G401 (cell line): ENCODE measurements around the gene CYBC1. TPM values are rescaled to one million over a fixed set of nuclear protein-coding genes. Genes with fewer than 3 reads are reported as not detected.
A peak's percentile ranks its signal among the peaks of the same experiment; 100 is the strongest.

ENCODE experiments used
- DNase-seq: peaks from one replicate; pipeline ENCODE4 v3.0.0-alpha.2; 2015; ENCODE audit warnings: low spot score
- in situ Hi-C: cut with HindIII; loops from 2 replicates; pipeline ENCODE4 v1.10.0; 2016; ENCODE audit warnings: low sequenced_read_pairs, mixed read lengths
- total RNA-seq: library from RNA; depleted of rRNA; stranded (reverse); fragments of >200 nt; shearing (Covaris generic); gene quantifications from 2 replicates; pipeline ENCODE4 v1.2.3, GENCODE V29; 2014; rRNA removed

CYBC1 gene
- 48.7 and 64.5 TPM in 2 replicates for total RNA-seq

DNA sequence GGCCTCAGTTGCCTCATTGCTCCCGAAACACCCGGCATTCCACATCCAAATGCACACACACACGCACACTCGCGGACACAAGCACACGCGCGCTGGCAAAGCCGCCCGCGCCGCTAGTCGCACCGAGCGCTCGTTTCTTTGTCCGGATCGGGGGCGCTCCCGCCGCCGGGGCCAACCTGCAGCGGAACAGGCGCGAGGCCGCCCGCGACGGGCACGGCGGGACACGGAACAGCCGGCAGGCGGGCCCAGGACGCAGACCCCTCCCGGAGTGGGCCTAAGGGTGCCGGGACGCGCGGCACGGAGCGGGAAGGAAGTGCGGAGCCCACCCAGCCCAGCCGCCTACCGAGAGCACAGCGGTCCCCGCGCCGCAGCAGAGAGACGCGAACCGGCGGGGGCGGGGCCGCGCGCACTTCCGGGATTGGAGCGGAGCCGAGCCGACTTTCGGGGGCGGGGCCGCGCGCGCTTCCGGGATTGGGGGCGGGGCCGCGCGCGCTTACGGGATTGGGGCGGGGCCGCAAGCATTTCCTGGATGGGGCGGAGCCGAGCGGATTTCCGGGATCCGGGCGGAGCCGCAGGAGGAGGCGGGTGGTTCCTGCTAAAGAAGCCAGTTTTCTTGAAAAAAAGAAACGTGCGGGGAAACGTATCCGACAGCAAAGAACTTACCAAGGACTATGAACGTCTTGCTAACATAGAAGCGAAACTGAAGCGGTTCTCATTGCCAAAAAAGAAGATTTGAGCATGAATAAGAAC, at the start of gene CYBC1:
Gene CYBC1 (minus strand): TSS at position 396 of the 750 bp plus-strand sequence. CDS start 1,498 bp downstream, outside the sequence.
- DNase-seq = peak; percentile 90
- in situ Hi-C loops = no loop called here

DNA sequence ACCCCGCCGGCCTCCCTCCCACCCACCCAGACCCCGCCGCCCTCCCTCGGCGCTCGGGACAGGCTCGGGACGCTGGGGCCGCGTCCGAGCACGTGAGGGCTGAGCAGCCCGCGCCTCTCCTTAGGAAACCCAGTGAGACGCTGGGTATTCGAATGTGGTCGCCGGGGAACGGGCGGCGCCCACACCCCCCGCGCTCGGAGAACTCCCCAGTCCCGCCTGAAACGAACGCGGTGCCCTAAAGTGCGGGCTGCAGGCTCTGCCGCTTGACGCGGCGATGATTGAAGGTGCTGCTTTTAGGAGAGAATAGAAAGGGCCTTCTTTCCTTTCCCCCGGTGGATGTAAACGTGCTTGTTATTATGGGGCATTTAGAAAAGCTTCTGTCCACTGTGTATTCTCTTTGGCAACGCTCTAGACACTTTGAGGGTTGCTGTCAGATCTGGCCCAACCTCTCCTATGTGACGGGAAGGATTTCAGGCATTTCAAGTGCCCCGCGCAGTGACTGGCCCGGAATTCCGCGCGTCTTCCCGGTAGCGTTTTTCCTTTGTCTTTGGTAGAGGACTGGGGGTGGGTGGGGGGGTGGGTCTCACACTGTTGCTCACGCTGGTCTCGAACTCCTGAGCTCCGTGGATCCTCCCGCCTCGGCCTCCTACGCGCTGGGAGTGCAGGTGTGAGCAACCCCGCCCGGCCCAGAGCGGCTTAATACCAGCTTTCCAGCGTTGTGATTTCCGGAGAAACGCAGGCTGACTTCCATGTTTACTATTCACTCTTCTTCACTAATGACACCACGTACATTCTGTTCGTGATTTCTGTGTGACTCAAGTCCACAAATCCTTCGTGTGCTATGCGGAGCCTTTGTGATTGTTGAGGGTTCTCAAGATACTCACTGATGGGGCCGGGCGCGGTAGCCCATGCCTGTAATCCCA, 47.2 kb upstream of the CYBC1 start:
- DNase-seq = peak; percentile 55
- in situ Hi-C loops = no loop called here

DNA sequence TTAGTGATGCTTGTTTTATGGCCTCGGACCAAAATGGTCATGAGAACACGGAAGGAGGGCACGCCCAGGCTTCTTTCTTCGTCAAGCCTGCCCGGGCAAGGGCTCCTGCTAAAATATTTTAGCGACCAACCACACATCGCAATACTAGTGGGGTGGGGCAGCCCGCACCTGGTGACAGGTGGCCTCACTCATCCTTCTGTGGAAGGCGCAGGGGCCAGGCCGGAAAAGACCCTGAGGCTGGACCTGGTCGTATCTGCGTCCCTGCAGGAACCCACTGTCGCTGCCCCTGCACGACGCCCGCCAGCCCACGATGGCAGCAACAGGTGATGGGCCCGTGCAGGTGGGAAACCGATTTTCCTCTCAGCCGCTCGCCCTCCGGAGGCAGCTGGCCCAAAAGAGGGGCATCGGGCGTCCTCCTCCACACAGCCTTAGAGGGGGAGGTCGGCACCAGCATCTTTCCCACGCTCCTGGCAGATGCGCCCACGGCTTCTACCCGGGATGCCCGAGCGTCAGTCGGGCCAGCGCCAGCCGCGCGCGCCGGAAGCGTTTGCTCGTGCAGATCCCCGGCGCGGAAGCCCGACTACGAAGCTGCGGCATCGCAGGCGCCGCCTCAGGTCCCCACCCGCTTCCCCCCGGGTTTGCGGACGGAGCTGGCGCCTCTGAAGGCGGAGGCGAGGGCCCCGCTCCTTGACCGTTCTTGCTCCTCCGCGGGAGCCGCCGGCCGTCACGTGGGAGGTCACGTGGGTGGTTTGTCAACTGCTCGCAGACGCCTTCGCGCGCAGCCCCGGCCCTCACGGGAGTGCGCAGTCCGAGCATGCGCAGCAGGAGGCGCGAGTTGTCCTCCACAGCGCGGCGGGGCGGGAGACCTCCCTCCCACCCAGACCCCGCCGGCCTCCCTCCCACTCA, 46.2 kb upstream of the CYBC1 start:
- in situ Hi-C loops = no loop called here
- peak; percentile 93 for DNase-seq

DNA sequence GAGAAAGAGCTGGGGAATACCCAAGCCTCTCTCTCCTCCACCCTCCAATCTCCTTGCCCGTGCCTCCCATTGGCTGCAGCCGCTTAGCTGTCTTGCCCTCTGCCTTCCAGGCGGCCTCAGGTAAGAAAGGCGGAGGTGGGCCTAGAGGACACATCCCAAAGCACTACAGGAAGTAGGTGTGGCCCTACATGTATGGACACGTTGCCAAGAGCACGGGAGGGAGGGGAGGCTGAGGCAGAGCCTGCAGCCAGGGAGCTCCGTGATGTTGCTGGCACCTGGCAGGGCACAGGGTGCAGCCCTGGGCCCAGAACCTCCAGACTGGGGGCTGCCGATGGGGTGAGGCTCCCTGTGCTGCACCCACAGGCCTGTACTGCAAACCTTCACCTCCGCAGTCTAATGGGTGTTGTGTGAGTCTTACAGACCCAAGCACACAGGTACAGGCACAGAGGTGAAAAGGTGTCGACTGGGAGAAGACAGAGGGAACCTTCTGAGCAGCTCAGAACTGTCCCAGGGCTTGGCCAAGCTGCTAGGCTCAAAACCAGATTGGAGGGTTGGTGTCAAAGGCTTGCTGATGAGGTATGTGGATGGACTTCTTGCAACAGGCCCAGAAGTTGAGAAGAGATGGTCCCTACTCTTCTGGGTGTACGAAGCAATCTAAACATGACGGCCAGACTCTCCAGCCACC, 45.4 kb upstream of the CYBC1 start:
- in situ Hi-C loops = no loop called here
- no peak for DNase-seq

DNA sequence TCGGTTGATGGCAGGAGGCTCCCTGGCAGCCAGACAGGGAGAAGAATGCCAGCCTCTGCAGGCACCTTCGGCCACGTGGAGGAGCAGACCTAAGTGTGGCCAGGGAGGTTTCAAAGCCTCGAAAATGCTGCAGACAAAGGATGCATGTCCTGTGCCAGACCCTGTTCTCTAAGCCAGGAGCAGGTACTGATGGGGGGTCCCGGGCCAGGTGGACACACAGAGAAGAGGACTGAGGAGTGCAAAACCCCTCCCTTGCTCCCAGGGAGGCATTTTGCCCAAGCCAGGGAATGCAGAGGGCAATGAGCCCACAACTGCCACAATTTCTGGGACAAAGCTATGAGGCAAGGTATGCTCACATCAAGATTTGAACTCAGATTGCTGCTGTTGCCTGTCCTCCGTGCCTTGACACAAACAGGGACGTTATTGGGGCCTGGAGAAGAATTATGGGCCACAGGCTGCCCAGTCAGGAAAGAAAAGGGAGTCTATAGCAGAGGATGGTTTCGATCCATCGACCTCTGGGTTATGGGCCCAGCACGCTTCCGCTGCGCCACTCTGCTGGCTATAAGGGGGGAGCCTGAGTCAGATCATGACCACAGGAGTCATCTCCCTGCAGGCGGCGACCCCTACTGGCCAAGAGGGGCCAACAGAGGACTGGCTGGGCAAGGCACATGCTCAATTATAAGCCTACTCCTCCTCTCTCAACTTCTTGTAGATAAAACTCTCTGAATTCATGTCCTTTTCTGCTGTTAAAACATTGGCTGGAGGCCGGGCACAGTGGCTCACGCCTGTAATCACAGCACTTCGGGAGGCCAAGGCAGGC, 43.9 kb upstream of the CYBC1 start:
- peak; percentile 82 for DNase-seq
- in situ Hi-C loops = no loop called here

GRCh38 chr17:82493226-82493781, 42.8 kb upstream of the CYBC1 start:
- DNase-seq = peak; percentile 86
- in situ Hi-C loops = no loop called here

DNA sequence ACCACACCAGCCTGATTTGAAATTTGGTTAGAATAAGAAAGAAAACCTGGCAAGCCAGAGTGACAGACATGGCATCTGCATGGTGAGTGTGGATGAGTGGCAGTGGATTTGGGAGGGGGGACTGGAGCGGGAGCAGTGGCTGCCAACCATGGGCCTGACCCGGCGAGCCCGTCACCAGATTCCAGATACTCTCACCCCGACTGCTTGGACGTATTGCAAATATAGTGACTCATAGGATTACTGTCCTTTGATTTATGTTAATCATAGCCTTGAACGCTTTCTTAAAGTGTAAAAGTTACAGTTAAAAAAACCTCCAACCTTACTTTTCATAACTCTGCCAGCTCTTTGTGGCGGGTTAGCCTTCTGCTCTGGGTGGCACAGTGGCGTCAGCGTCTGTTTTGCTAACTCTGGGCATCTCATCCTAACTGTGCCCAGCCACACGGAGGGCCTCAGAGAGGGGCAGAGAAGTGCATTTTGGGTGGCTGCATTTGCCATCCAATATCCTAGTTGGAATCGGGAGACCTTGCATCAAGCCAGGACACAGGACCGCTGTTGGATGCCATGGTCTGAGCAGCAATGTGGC, 42.2 kb upstream of the CYBC1 start:
- in situ Hi-C loops = no loop called here
- no peak for DNase-seq

- in situ Hi-C loops = no loop called here
- DNase-seq = no peak
Measured at GRCh38 chr17:82491533-82491932, 41.0 kb upstream of the CYBC1 start.

DNA sequence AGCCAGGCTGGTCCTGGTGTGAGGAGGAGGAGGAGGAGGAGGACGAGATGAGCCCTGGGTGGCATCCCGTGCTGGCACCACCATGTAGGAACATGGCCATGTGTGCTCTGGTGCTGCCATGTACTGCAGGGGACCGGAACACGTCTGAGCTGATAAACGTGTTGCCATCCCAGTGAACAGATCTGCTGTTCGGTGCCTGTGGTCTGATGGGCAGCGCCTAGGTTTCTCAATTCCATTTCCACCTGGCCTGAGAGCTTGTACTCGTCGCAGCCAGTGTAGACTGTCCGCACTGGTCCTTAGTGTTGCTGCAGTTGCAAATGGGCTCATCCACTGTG, 40.6 kb upstream of the CYBC1 start:
- in situ Hi-C loops = no loop called here
- DNase-seq = peak; percentile 64

DNA sequence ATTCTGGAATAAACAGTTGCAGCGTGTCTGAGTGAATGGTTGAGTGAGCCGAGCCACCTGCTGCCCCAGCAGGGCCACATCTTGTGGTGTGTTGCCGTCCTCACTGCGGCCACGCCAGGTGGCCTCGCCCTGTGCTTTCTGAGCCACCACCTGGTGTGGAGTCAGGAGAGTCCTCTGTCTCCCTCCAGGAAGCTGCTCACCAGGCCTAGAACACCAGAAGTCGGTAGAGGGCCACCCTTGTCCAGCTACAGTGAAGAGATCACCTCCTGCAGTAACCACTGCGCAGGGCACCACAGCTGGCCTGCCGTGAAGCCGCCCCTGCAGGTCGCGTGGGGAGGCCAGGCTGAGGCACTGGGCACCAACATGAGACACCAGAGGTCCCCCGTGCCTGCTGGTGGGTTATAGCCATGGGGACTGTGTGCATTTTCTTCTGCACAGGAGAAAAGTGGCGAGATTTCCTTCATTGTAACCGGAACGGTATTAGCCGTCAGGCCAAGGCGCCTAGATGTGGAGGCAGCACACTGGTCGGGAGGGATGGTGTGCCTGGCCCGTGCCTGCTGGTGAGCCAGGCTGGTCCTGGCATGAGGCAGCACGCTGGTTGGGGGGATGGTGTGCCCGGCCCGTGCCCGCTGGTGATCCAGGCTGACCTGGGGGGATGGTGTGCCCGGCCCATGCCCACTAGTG, 40.1 kb upstream of the CYBC1 start:
- DNase-seq = peak; percentile 26
- in situ Hi-C loops = no loop called here

DNA sequence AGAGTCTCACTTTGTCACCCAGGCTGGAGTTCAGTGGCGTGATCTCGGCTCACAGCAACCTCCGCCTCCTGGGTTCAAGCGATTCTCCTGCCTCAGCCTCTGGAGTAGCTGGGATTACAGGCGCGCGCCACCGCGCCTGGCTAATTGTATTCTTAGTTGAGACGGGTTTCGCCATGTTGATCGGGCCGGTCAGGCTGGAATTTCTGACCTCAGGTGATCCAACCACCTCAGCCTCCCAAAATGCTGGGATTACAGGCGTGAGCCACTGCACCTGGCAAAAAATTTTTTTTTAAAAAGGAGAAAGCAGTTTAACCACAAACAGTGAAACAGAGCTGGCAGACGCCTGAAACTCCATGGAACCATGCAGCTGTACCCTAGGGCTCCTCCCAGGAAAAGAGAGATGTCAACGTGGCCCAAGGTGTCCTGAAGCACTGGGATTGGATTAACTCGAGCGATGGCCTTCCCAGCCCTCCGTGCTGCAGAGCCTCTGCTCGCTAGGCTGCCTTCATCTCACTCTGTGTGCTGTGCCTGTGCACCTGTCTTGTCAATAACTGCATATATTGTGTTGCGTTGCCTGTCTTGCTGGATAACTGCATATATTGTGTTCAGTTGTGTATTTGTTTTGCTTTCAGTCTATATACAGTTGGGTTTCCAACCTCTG, 39.4 kb upstream of the CYBC1 start:
- in situ Hi-C loops = no loop called here
- DNase-seq = peak; percentile 30

- in situ Hi-C loops = no loop called here
- no peak for DNase-seq
Measured at GRCh38 chr17:82489117-82489516, 38.6 kb upstream of the CYBC1 start.

DNA sequence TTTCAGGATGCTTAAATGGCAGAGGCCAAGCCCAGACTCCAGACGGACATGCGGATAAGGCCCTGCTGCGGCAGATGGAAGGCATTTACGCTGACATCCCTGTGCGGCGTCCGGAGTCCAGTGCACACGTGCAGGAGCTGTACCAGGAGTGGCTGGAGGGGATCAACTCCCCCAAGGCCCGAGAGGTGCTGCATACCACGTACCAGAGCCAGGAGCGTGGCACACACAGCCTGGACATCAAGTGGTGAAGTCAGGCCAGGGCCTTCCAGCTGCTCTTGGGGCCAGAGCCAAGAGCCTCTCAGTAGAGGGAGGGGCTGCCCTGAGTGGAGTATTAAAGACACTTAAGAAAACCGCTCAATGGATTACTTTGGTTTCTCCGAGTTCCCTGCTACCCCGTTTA, 37.4 kb upstream of the CYBC1 start:
- in situ Hi-C loops = no loop called here
- no peak for DNase-seq

DNA sequence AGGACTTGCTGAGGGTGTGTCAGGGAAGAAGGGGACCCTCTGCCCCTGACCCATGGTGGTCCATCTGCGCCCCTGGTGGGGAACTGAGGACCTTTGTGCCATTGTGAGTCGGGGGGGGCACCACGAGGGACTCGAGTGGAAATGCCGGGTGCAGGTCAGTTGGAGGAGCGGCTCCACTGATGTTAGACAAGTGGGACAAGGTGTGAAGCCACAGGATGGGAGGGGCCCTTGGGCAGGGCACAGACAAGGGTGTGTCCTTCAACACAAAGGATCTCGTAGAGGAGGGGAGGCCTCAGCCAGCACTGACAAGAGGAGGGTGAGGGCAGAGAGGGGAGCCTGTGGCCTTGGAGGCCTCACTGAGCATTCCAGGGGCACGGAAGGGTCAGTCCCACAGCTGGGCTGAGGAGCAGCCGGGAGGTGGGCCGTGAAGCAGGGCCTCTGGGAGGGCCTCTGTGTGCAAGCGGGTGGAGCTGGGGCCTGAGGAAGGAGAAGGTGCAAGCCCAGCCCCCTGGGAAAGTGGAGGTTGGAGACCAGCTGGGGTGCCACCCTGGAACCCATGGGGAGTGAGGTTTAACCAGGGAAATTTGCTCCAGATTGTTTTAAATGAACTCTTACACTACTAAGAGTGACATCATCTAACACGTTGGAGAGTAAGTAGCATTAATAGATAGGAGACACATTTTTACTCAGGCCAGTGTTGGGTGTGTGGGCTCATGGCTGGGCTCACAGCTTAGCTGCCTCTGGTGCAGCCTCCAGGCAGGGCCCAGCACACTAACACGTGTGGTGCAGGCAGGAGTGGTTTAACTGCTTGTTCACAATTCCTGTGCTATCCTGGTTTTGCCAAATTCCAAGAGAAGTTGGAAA, 35.9 kb upstream of the CYBC1 start:
- no peak for DNase-seq
- in situ Hi-C loops = no loop called here

DNA sequence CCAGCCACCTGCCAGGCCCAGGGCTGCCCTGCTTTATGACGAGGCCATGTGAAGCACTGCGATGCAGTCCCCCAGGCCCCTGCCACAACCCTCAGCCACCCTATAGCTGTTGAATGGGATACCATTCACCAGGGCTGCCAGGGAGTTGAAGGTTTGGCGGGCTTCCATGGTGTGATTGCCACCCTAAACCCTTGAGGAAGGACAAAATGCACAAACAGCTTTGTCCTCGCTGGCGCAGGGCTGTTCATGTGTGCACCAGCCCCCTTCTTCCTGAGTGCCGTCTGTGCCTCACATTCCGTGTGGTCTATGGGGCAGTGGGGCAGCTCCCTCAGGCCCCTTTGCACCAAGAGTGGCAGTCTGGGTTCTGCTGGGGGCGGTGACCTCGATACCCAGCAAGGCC, 33.3 kb upstream of the CYBC1 start:
- in situ Hi-C loops = no loop called here
- DNase-seq = no peak
